Natural killer cell treated with Interleukin-12 subunit alpha and Interleukin-12 subunit beta and Interleukin-15 and Interleukin-18, amount 100 ng/mL, for 72 hours (primary cell): ENCODE results near the gene KRTAP10-1. TPM values are rescaled to one million over a fixed set of nuclear protein-coding genes. Genes with fewer than 3 reads are reported as not detected.
A peak's percentile ranks its signal among the peaks of the same experiment; 100 is the strongest.

Experiments
- ATAC-seq, 2 donors: fragments of 150-1000 bp; cut with Tn5 transposase in 1 of 2; sonication (Bioruptor Pico), chemical (Tn5 transposase) in 1 of 2; 2 replicates each; pipeline ENCODE4 v1.10.0; 2021
- DNase-seq: peaks from one replicate; pipeline ENCODE4 v3.0.0; 2022; ENCODE audit warnings: low spot score
- H3K27ac Mint-ChIP-seq, 2 donors: 1 replicate in 1 of 2; 2 replicates in 1 of 2; pipeline ENCODE4 v1.8.0; 2022; ENCODE audit warnings: mixed read lengths in 2 of 2, mild to moderate bottlenecking in 1 of 2, moderate library complexity in 1 of 2
- H3K27me3 Mint-ChIP-seq, 2 donors: 1 replicate in 1 of 2; 2 replicates in 1 of 2; pipeline ENCODE4 v1.8.0; 2022; ENCODE audit warnings: mixed read lengths in 2 of 2
- H3K36me3 Mint-ChIP-seq: one replicate; pipeline ENCODE4 v1.8.0; 2022; ENCODE audit warnings: mixed read lengths
- H3K4me1 Mint-ChIP-seq, 2 donors: 1 replicate in 1 of 2; 2 replicates in 1 of 2; pipeline ENCODE4 v1.8.0; 2022; ENCODE audit warnings: low read depth in 2 of 2, mixed read lengths in 2 of 2, mild to moderate bottlenecking in 1 of 2
- H3K4me3 Mint-ChIP-seq: one replicate; pipeline ENCODE4 v1.8.0; 2022; ENCODE audit warnings: mixed read lengths
- H3K9me3 Mint-ChIP-seq: 2 replicates; pipeline ENCODE4 v1.8.0; 2022; ENCODE audit warnings: mixed read lengths
- total RNA-seq, 2 donors: library from RNA; stranded (reverse); gene quantifications; one replicate each; pipeline ENCODE4 v1.2.3, GENCODE V29; 2022

The KRTAP10-1 gene
- total RNA-seq, 2 donors from 2014 or later, result not detected

DNA sequence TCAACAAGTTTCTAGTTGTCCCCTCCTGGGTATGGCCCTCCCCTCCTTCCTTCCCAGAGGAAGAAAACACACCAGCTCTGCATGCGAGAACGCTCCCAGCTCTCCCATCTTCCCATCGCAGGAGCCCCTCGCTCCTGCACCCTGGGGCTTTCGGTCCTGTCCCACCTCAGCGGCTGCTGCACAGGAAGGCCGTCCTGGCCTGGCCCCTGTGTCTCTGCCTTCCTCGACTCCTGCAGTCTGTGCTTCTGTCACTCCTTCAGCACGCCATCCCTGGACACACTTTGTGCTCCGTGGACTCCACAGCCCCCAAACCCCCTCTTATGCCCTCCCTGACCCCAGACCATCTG, 23.2 kb downstream of the KRTAP10-1 start:
- no peak for DNase-seq
- no peaks in the 10 kb centered on the region for H3K9me3 Mint-ChIP-seq
- H3K27ac Mint-ChIP-seq, result no peak overlapping the region
- no peaks in the 10 kb centered on the region for H3K27me3 Mint-ChIP-seq
- ATAC-seq, result no peak
- H3K4me1 Mint-ChIP-seq, result peaks cover 0 to 7% of the 10 kb centered on the region in 2 donors
- no peaks in the 10 kb centered on the region for H3K36me3 Mint-ChIP-seq
- H3K4me3 Mint-ChIP-seq, result no peak overlapping the region

DNA sequence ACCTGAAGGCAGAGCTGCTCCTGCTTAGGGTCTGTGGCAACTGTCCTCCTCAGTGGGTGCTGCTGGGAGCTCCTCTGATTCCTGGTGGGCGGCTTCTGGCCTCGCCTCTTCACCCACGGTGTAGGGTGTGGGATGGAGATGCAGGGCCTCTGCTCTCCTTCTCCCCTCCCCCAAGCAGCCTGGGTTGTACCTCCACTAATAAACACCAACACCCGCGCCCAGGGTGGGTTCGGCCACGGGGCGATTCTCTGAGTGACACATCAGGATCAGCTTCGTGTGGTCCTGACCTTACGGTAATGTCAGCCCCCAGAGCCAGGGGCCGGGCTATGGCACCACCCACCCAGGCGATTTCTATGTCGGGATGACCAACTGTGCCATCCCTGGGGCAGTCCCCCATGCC, 23.7 kb downstream of the KRTAP10-1 start:
- H3K36me3 Mint-ChIP-seq, result no peaks in the 10 kb centered on the region
- no peak overlapping the region for H3K27ac Mint-ChIP-seq
- no peaks in the 10 kb centered on the region for H3K9me3 Mint-ChIP-seq
- no peaks in the 10 kb centered on the region for H3K27me3 Mint-ChIP-seq
- DNase-seq (no peak), ATAC-seq (no peak)
- peaks cover 0 to 7% of the 10 kb centered on the region in 2 donors for H3K4me1 Mint-ChIP-seq
- H3K4me3 Mint-ChIP-seq, result no peak overlapping the region

DNA sequence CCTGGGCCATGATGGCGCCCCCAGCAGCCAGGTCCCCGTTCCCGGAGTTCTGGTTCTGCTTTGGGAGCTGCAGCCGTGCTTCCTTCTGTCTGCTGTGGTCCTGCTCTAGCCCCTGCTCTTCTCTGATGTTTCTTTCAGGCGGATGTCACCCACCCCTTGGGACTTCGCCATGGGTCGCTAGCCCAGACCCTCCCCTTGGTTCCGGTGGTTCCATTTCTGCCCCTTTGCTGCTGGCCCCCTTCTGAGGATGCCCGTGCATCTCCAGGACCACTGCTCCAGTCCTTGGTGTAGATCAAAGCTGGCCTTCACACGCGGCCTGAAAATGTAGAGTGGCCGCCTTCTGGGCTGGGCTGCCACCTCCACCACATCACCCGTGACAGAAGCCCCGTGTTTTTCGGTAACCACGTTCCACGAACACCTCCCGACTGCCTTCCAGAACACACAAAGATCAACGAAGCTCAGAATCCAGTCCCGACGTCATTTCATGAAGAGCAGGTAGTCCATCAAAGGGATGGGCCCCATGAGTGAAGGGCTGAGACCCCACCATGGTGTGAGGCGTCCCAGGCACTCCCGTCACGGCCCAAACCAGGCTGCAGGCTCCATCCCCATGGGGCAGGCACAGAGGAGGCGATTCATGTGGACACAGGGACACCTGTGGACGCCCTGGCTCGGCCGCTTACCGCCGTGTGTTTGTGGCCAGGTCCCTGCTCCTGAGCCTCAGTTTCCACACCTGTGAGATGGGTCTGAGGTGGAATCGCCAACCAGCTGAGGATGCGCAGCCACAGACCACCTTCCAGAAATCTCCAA, 24.4 kb downstream of the KRTAP10-1 start:
- peaks cover 0 to 7% of the 10 kb centered on the region in 2 donors for H3K4me1 Mint-ChIP-seq
- H3K9me3 Mint-ChIP-seq, result no peaks in the 10 kb centered on the region
- ATAC-seq, result no peak
- H3K27ac Mint-ChIP-seq, result no peak overlapping the region
- H3K4me3 Mint-ChIP-seq, result no peak overlapping the region
- DNase-seq, result no peak
- no peaks in the 10 kb centered on the region for H3K36me3 Mint-ChIP-seq
- no peaks in the 10 kb centered on the region for H3K27me3 Mint-ChIP-seq

DNA sequence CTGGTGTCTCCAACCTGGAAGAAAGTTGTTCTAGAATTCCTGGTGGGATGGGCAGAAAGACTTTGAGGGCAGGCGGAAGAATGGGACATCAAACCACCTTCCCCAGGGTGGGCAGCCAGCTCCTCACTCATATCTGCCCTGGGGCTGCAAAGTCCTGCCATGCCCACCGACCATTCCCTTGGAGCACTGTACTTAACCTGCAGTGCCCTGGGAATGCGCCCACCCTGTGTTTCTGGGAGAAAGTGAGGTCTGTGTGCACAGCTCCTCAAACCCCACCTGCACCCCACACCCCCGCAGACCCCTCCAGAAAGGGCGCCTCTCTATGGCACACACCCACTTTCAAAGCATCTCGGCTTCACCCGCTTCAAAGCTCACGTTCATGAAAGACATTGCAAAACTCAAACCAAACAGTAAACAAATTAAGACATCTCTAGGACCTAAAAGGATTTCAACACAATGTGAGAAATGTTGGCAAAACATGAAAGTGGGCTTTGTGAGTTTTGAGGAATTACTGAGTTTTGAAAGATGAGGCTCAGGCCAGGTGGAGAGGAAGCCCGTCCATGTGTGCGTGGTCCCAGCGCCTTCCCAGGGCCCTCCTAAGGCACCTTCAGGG, 25.1 kb downstream of the KRTAP10-1 start:
- H3K4me3 Mint-ChIP-seq, result no peak overlapping the region
- H3K36me3 Mint-ChIP-seq, result no peaks in the 10 kb centered on the region
- no peaks in the 10 kb centered on the region for H3K9me3 Mint-ChIP-seq
- DNase-seq (no peak), ATAC-seq (no peak)
- no peaks in the 10 kb centered on the region for H3K27me3 Mint-ChIP-seq
- H3K4me1 Mint-ChIP-seq, result peaks cover 0 to 7% of the 10 kb centered on the region in 2 donors
- H3K27ac Mint-ChIP-seq, result no peak overlapping the region

DNA sequence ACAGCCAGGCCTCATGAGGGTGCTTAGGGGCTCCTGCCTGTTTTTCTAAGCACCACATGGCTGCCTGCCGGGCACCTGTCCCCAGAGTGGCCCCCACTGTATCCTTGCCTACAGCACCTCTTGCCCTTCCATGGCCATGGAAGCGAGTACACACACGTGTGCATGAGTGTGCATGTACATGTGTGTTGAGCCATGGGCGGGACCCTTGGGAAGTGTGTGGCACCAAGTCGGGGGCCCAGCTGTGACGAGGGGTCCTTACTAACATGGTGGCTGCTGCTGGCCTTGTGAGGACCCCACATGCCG, 25.8 kb downstream of the KRTAP10-1 start:
- no peak overlapping the region for H3K4me3 Mint-ChIP-seq
- H3K27me3 Mint-ChIP-seq, result no peaks in the 10 kb centered on the region
- no peaks in the 10 kb centered on the region for H3K9me3 Mint-ChIP-seq
- DNase-seq, result no peak
- no peak for ATAC-seq
- peaks cover 0 to 7% of the 10 kb centered on the region in 2 donors for H3K4me1 Mint-ChIP-seq
- H3K36me3 Mint-ChIP-seq, result no peaks in the 10 kb centered on the region
- H3K27ac Mint-ChIP-seq, result no peak overlapping the region

DNA sequence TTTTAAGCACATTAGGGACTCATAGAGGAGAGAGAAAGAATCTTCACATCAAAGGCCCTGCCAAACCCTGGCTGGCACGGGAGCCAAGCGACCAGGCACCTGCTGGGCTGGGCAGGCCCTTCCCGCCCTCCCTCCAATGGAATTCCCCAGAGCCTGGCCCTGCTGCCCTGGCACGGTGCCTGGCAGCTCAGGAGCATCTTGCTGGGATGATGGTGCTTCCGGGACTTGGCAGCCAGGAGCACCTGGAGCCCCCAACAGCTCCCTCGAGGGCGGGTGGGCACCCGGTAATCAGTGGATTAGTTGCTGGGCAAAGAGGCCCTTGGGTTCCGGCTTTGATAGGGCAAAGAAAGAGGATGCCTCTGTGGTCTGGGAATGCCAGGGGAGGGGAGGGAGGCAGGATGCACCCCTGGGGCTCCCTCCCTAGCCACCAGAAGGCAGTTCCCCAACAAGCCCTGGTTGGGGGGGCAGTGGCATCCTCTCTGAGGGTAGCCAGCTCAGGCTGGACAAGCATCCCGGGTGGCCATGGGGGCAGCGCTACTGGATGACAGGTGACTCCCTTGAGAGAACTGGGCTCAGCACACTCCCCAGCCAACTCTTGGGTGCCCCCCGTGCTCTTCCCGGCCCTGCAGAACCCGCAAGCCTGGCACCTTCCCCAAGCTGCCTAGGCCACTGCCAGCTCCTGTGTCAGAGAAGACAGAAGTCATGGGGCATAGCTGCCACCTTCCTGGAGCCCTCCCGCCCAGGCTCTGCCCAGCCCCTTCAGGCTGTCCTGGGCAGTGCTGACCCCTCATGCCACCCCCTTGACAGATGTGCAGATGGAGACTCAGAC, 26.4 kb downstream of the KRTAP10-1 start:
- Mint-ChIP-seq H3K27ac (no peak overlapping the region), H3K4me3 (no peak overlapping the region), H3K27me3 (no peaks in the 10 kb centered on the region), H3K9me3 (no peaks in the 10 kb centered on the region), H3K4me1 (peaks cover 0 to 7% of the 10 kb centered on the region in 2 donors), H3K36me3 (no peaks in the 10 kb centered on the region)
- ATAC-seq (no peak), DNase-seq (no peak)

DNA sequence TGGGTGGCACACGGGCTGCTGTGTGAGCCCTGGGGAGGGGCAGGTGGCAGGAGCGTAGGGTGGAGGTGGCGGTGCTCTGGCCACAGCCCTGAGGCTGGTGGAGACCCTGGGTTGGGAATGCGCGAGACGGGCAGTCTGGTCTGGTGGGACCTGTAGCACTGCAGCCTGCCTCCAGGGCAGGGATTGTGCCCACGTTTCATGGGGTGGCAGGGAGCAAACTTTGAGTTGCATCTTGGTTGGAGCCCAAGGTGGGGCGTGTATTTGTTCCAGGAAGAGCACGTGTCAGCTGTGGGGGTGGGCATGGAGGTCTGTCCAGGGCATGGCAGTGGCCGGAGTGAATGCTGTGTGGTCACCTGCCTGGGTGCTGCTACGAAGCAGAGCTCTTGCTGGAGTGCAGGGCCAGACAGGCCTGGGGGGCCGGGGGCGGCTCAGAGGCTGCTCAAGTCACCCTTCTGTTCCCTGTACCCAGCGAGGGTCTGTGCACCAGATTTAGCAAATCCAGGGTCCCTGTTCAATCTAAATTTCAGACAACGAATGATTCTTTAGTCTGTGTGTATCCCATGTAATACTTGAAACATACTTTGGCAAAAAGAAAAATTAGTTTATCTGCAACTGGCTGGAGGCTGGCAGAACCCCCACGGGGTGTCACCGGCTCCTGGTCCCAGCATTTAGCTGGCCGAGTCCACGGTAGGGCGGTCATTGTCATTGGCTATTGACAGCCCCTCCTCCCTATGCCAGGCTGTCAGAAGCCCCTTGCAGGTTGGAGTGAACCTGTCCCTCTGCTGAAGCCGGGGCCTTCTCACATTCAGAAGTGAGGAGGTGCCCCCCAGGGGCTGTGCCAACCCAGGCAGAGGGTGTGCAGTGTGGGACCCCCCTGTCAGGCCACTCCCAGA, 27.3 kb downstream of the KRTAP10-1 start:
- Mint-ChIP-seq H3K4me1 (peaks cover 0 to 7% of the 10 kb centered on the region in 2 donors), H3K27ac (no peak overlapping the region), H3K36me3 (no peaks in the 10 kb centered on the region), H3K9me3 (no peaks in the 10 kb centered on the region), H3K4me3 (no peak overlapping the region), H3K27me3 (no peaks in the 10 kb centered on the region)
- DNase-seq (no peak), ATAC-seq (no peak)

DNA sequence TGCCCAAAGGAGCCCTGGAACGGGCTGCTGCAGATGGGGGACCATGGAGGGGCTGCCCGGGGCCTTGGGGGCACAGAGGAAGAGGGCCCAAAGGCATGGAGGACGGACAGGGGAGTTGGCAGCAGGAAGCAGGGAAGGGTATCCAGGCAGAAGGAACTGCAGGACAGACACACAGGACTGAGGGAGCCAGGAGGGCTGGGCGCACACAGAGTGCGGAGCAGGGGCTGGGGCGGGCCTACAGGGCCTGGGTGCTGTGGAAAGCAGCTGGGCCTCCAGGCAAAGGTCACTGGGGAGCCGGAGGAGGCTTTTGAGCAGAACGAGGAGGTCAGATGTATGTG, 28.1 kb downstream of the KRTAP10-1 start:
- H3K4me1 Mint-ChIP-seq, result peaks cover 0 to 2% of the 10 kb centered on the region in 2 donors

DNA sequence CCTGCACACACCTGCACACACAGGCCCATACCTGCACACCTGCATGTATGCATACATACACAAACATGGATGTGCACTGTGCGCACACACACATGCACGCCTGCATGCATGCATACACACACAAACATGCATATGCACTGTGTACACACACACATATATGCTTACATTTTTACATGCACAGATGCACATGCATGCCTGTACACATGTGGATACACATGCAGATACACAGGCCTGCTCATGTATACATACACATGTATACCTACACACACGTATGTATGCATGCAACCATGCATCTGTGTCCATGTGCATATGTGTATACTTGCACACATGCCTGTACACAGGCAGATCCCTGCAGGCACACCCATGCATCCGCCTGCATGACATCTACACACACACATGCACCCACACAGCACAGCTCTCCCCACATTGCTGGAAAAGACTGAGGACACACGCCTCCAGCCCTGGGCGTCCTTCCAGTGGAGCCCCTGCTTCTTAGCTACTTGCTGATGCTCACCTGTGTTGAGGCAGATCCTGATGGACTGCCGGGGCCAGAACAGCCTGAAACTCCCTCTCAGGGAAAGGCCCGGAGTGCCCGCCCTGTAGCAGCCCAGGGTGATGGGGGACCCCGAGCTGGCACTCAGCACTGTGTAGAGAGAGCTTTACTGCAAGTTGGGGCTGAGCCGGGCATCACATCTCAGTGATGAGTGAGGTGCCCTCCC, 28.6 kb downstream of the KRTAP10-1 start:
- Mint-ChIP-seq H3K36me3 (no peaks in the 10 kb centered on the region), H3K27ac (no peak overlapping the region), H3K9me3 (no peaks in the 10 kb centered on the region), H3K4me3 (no peak overlapping the region), H3K4me1 (no peaks in the 10 kb centered on the region), H3K27me3 (no peaks in the 10 kb centered on the region)
- ATAC-seq (no peak), DNase-seq (no peak)

More for the DNA sequence above, 28.1 kb downstream of the KRTAP10-1 start:
- DNase-seq (no peak), ATAC-seq (no peak)
- Mint-ChIP-seq H3K4me3 (no peak overlapping the region), H3K36me3 (no peaks in the 10 kb centered on the region), H3K27me3 (no peaks in the 10 kb centered on the region), H3K9me3 (no peaks in the 10 kb centered on the region), H3K27ac (no peak overlapping the region)

DNA sequence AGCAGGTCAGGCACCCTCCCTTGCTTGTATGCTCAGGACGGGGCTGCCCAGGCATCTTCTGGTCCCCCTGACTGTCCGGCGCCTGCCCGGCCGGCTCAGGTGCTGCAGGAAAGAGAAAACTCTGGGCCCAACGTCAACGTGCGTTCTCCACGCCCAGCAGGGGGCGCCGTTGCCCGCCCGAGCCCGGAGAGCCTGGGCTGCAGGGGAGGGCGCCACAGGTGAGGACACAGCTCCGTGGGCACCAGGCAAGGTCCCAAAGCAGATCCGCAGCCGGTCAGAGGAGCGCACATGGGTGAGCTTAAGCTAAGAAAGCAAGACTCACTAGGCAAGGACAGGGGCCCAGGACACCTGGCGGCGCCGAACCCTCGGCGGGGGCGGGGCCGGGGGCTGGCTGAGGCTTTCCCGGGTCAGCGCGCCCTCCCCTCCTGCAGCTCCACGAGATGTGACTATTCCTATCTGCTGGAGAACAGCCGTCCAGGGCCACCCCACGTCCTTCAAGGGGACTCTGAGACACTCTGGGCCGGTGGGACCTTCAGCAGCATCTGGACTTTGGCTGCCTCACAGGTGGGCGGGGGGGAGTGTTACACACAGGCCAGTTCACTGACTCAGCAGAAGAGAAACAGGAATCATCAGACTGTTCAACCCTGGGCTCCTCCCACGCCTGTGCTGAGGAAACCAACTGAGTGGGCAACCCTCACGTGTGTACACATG, 29.3 kb downstream of the KRTAP10-1 start:
- no peaks in the 10 kb centered on the region for H3K36me3 Mint-ChIP-seq
- H3K4me1 Mint-ChIP-seq, result no peaks in the 10 kb centered on the region
- no peak overlapping the region for H3K27ac Mint-ChIP-seq
- DNase-seq (peak; percentile 79), ATAC-seq (peak; percentile 61 to 65)
- H3K27me3 Mint-ChIP-seq, result no peaks in the 10 kb centered on the region
- H3K9me3 Mint-ChIP-seq, result no peaks in the 10 kb centered on the region
- no peak overlapping the region for H3K4me3 Mint-ChIP-seq

DNA sequence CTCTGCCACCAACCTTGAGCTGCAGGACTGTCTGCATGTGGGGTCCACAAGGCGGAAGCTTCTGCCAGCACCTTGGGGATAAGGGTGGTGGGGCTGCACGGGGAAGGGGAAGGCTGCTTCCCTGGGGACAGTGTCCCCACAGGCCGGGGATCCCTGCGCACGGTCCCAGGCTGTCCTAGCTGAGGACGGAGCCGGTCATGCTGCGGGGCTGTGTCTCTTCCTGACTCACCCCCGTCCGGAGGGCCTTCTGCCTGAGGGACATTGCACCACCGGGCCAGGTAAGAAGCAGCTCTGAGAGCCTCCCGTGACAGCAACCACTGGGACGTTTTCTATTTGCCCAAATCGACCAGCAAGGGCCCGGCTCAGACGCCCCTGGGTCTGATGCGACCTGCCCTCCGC, 29.9 kb downstream of the KRTAP10-1 start:
- Mint-ChIP-seq H3K36me3 (no peaks in the 10 kb centered on the region), H3K27ac (no peak overlapping the region), H3K4me1 (no peaks in the 10 kb centered on the region), H3K27me3 (no peaks in the 10 kb centered on the region), H3K9me3 (no peaks in the 10 kb centered on the region), H3K4me3 (no peak overlapping the region)
- ATAC-seq (no peak), DNase-seq (no peak)

DNA sequence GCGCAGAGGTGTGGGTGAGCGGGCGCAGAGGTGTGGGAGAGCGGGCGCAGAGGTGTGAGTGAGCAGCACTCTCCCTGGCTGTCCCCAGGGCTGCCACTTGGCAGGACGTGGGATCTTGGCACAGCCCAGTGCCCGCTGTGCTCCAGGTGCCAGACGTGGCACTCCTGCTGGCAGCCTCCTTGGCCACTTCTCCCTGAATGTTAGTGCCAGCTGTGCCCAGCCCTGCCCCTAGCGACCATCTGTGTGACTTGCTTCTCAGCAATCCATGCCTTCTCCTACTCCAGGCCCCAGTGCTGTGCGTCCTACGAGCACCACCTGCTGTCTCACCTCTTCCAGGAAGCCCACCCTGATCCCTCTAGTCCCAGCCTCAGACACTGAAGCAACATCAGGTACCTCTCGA, 30.5 kb downstream of the KRTAP10-1 start:
- DNase-seq (no peak), ATAC-seq (no peak)
- Mint-ChIP-seq H3K9me3 (no peaks in the 10 kb centered on the region), H3K4me3 (no peak overlapping the region), H3K4me1 (no peaks in the 10 kb centered on the region), H3K27me3 (no peaks in the 10 kb centered on the region), H3K36me3 (no peaks in the 10 kb centered on the region), H3K27ac (no peak overlapping the region)
